ENCODE results near the gene FUT7. TPM values are rescaled to one million over a fixed set of nuclear protein-coding genes. Genes with fewer than 3 reads are reported as not detected.

The FUT7 gene
- total RNA-seq, 1 donor from 2014 or later = not detected

DNA sequence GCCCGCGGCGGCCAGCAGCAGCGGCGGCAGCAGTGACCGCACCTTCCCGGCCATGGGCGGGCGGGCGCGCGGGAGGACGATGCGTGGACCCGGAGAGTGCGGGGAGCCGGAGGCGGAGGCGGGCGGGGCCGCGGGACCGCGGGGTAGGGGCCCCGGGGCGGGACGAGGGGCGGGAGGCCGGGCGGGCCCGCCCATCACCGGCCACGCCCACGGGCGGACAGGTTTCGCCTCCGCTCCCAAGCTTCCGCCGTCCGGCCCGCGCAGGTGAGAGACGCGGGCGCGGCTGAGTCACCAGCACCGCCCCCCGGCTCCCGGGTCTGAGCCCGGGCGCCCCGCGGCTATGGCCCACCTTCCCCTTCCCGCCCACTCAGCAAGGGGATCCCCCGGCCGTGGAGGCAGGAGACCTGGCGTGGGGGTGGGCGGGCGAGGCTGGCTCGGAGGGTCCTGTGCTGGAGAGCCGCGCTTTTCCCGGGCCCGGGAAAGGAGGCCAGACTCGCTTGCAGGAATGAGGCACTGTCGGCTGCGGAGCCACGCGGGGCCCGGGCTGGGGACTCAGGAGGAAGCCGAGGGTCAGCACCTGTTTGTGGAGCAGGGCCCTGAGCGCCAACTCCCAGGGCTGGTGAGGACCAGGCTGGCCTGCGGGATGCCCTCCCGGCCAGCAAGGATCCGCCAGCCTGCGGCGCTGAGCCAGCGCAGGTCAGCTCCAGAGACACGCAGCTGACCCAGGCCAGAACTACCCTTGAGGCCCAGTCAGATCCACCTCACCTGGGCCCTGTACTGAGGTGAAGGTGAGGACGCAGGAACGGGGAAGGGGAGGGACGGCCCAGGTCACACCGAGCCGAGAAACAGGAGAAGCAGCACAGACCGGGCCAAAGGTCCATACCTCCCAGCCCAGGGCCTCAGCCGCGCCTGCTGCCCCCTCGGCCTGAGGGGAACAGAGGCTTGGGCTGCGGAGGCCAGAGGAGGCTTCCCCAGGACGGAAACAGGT, 22.4 kb upstream of the FUT7 start, which contains the start of gene ENTPD2:
Gene ENTPD2, minus strand, starts transcription at position 118 of the 988 bp plus-strand sequence. Its CDS starts 64 bp downstream, at position 54.
- Histone ChIP-seq H3K27me3 (ENCODE audit: low read depth) (peaks cover 55% of the 10 kb centered on the region), H3K27ac (replicated peaks) (peak within 1 kb of the TSS; percentile 93), H3K4me3 (peak within 1 kb of the TSS; percentile 64), H3K4me1 (peaks cover 59% of the 10 kb centered on the region), H3K36me3 (no peaks in the 10 kb centered on the region), H3K9me3 (replicated peaks) (no peaks in the 10 kb centered on the region)
- TF ChIP-seq, protein P1, sequence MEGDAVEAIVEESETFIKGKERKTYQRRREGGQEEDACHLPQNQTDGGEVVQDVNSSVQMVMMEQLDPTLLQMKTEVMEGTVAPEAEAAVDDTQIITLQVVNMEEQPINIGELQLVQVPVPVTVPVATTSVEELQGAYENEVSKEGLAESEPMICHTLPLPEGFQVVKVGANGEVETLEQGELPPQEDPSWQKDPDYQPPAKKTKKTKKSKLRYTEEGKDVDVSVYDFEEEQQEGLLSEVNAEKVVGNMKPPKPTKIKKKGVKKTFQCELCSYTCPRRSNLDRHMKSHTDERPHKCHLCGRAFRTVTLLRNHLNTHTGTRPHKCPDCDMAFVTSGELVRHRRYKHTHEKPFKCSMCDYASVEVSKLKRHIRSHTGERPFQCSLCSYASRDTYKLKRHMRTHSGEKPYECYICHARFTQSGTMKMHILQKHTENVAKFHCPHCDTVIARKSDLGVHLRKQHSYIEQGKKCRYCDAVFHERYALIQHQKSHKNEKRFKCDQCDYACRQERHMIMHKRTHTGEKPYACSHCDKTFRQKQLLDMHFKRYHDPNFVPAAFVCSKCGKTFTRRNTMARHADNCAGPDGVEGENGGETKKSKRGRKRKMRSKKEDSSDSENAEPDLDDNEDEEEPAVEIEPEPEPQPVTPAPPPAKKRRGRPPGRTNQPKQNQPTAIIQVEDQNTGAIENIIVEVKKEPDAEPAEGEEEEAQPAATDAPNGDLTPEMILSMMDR (IDR thresholded peaks at IDR 0.05; ENCODE audit: borderline replicate concordance) = no peak
- intact Hi-C loops (cut with micrococcal nuclease) = no loop called here
- DNase-seq = no peak

DNA sequence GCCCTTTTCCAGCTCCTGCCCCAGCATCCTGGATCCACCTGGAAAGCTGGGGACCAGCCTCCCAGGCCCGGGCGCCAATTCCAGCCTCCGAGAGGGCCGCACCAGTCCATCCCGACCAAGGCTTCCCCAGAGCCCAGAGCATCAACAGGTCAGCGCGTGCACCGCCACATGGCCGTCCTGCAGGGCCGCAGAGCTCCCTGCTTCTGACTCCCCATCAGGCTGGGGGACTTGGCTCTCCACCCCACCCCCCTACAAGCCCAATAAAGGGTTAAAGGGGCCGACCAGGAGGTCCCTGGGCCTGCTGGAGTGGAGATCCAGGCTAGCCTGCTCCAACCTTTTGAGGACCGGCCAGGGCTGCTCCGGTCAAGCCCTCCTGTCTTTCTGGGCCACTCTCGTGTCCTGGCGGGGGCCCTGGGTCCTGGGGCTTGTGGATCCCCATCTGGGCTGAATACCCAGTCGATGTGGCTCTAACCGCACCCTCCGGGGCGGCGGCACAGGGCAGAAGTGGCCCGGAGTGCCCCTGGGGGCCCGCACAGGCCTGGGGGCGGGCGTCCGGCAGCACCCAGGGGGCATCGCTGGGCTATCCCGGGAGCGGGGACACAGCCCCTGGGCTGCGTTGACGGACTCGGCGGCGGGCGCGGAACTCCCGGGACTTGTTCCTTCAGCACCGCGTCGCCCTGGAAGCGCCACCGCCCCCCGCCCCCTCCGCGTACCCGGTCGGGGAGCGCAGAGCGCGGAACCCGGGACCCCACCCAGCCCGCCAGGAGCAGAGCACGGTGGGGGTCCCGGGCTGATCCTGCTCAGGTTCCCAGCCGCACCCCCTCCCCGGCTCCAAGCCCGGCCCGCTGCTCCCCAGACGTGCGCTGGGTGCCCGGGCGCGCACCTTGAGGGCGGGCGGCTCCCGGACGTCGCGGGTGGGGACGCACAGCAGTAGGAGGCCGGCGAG, 21.4 kb upstream of the FUT7 start:
- peaks cover 64% of the 10 kb centered on the region for H3K27me3 ChIP-seq (ENCODE audit: low read depth)
- H3K9me3 ChIP-seq (replicated peaks) = no peaks in the 10 kb centered on the region
- no peaks in the 10 kb centered on the region for H3K36me3 ChIP-seq
- DNase-seq = no peak
- peaks cover 66% of the 10 kb centered on the region for H3K4me1 ChIP-seq
- H3K27ac ChIP-seq (replicated peaks) = peak overlapping the region; percentile 93
- peak overlapping the region; percentile 64 for H3K4me3 ChIP-seq
- TF ChIP-seq, protein P1 (IDR thresholded peaks at IDR 0.05; ENCODE audit: borderline replicate concordance) = no peak
- intact Hi-C loops (cut with micrococcal nuclease) = no loop called here

DNA sequence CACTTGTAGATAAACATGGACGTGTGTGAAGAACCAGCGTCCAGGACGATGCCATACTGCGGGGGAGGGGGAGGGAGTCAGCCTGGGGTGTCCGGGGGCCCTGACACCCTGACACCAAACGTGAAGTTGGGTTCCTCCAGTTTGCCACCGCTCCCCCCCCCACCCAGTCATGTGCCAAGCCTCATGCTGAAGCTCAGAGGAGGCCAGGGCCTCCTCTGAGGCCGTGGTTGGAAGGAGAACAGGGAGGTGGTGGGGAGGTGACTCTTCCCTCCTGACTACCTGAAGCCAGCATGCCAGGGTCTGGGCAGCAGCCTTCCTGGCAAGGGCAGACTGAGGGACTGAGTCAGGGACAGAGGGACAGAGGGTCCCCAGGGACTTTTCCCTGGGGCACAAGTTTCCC, 20.4 kb upstream of the FUT7 start:
- Histone ChIP-seq H3K36me3 (no peaks in the 10 kb centered on the region), H3K4me1 (peaks cover 62% of the 10 kb centered on the region), H3K27me3 (ENCODE audit: low read depth) (peaks cover 74% of the 10 kb centered on the region), H3K4me3 (no peak overlapping the region), H3K9me3 (replicated peaks) (no peaks in the 10 kb centered on the region), H3K27ac (replicated peaks) (no peak overlapping the region)
- TF ChIP-seq, protein P1 (IDR thresholded peaks at IDR 0.05; ENCODE audit: borderline replicate concordance) = no peak
- DNase-seq = no peak
- intact Hi-C loops (cut with micrococcal nuclease) = no loop called here

DNA sequence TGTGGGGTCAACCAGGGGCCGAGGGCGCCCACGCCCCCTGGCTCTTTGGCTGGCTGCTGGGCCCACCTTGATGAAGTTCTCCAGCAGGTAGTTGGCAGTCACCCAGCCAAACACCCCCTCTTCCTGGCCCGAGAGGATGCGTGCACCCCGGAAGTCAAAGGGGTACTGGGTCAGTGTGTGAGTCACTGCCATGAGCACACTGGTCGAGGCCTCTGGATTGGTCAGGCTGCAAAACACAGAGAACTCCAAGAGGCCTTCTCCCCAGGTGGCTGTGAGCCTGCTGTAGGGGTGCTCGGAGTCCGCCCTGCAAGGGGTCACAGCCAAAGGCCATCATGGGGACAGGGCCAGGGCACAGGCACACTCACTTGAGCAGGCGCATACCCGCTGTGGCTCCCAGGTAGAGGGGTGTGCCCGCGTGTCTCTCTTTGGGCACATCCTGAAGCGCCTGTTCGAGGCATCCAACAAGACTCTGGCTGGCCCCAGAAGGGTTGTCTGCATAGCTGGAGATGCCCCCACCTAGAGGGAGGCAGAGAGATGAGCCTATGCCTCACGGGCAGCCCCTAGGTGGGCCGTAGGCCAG, 19.3 kb upstream of the FUT7 start:
- H3K4me3 ChIP-seq = no peak overlapping the region
- H3K27ac ChIP-seq (replicated peaks) = no peak overlapping the region
- H3K9me3 ChIP-seq (replicated peaks) = no peaks in the 10 kb centered on the region
- peaks cover 57% of the 10 kb centered on the region for H3K4me1 ChIP-seq
- no peaks in the 10 kb centered on the region for H3K36me3 ChIP-seq
- intact Hi-C loops (cut with micrococcal nuclease) = no loop called here
- no peak for DNase-seq
- TF ChIP-seq, protein P1 (IDR thresholded peaks at IDR 0.05; ENCODE audit: borderline replicate concordance) = no peak
- H3K27me3 ChIP-seq (ENCODE audit: low read depth) = peaks cover 81% of the 10 kb centered on the region

DNA sequence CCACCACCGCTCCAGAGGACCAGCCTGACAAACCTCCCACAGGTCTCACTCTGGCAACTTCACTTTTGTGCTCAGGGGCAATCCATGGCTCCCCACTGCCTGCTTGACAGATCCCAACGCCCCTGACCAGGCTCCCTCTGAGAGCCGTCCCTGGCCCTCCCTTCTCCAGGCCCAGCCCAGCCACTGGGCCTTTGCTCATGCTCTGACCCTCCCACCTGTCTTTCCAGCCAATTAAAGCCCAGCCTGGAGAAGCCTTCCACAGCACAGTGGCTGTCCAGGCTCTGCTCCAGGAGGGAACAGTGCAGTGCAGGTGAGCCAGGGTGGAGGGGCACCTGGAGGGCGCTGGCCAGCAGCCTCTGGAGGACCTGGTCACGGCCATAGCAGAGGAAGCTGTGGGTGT, 18.7 kb upstream of the FUT7 start:
- no peak for DNase-seq
- TF ChIP-seq, protein P1 (IDR thresholded peaks at IDR 0.05; ENCODE audit: borderline replicate concordance) = no peak

More for the DNA sequence above, 18.7 kb upstream of the FUT7 start:
- Histone ChIP-seq H3K4me1 (peaks cover 55% of the 10 kb centered on the region), H3K9me3 (replicated peaks) (no peaks in the 10 kb centered on the region), H3K27ac (replicated peaks) (no peak overlapping the region), H3K36me3 (no peaks in the 10 kb centered on the region), H3K27me3 (ENCODE audit: low read depth) (peaks cover 81% of the 10 kb centered on the region), H3K4me3 (no peak overlapping the region)
- intact Hi-C loops (cut with micrococcal nuclease) = no loop called here
